Amygdala (tissue), 56 donors: Measurements from ENCODE around the gene CYP4F22.
A peak's percentile ranks its signal among the peaks of the same experiment; 100 is the strongest.
"Not testable (repeated sequence)": the region's sequence is repeated elsewhere in the genome, so short reads cannot be mapped to it uniquely, and the experiment has no call there.

Source experiments
- DNase-seq, 56 donors: peaks; one replicate each; lab custom pipeline; 2025; lab: John Stamatoyannopoulos, UW

The CYP4F22 gene

DNA sequence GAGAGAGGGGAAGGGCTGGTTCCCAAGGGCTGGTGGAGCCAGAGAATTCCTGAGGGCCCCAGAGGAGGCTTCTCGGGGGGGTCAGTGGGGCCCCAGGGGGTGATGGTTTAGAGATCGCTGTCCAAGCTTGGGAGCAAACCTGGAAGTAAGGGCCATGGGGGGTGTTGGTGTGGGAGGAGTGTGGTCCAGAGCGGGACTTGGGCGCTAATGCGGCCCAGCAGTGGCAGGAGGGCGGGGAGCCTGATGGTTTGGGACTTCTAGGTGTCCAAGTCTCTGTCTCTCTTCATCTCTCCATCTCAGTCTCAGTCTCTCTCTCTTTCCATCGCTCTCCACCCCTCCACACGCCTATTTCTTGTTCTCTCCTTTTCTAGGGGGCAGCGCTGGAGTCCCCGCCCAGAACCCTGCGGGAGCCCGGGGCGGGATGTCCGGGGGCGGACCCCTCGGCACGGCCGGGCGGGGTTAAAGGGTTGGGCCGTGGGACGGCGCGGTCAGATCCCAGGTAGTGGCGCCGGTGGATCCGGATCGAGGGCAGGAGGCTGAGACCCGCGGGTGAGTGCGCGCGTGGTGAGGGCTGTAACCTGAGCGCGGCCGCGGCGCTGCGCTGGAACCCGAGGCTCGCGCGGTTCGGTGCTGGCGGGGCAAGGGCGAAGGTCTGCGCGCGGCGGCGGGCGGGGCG is at the start of gene CYP4F22:
Gene CYP4F22, plus strand, starts transcription at position 491 of the 676 bp plus-strand sequence. CDS start 16,812 bp downstream, outside the sequence.
- DNase-seq: no peak

DNA sequence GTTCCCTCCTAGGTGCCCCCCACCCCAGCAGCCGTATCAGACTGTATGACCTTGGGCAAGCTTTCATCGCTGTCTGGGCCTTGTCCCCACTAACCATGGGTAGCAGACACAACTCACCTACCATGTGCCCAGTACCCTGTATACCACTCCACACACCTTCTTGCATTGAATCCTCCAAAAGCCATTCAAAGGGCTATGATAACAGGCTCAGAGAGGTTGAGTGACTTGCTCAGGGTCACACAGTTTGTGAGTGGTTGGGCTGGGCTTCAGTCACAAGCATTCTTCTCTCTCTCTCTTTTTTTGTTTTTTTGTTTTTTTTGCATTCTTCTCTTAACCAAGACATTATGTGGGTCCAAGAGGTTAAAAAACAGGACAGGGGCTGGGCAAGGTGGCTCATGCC is 46.6 kb upstream of the CYP4F22 start:
- no peak for DNase-seq

DNA sequence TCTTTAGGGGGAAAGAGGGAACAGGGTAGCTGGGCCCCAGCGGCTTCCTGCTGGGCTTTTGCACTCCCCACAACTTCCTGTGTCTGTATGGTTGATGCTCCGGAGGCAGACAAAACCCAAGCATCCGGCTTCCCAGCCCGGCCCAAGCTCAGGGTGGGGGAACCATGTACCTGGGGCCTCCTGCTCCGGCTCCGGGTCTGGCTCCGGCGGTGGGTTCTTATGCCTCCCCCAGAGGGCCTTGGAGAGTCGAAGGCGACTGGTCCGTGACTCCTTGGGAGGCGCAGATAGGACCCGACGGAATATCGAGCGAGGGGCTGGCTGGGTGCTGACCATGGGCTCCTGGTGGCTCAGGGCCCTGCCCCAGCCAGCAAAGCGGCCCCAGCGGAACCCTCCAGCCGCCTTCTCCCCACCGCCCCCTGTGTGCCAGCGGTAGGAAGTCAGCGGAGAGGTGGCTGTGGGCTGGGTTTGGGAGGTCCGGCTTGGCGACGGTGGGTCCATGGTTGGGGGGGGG is 44.4 kb upstream of the CYP4F22 start:
- DNase-seq: peak in 5 of 56 donors; percentile 6 to 26 (median 11)

DNA sequence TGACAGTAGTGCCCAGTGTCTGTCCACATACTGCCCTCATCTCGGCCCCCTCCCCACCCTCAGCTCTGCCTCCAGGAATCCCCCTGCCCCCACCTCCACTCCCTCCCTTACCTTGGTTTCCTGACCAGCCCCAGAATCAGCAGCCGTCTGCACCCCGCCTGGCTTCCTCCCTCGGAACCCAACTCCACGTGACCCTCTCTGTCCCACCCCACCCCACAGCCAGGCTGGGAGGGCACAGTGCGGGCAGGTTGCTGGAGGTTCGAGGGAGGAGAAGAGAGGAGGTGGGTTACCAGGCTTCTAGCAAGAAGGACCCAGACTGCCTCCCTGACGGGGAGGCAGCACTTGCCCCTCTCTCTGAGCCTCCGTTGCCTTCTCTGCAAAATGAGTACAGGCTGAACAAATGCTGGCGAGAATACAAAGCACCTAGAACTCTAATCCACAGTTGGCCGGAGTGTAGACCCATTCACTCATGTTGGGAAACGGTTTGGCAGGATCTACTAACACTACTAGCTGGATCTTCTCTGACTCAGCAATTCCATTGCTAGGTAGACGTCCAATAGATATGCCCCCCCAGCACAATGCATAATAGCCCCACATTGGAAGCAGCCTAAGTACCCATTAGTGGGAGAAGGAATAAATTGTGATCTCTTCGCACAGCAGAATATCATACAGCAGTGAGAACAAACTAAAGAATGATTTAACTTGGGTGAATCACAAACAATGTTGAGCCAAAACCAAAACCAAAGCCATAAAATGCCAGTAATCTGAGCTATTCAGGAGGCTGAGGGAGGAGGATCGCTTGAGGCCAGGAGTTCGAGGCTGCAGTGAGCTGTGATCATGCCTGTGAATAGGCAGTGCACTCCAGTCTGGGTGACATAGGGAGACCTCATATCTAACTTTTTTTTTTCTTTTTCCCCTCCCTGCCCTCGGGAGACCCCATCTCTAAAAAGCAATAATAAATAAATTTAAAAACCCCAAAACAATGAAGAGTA is 43.6 kb upstream of the CYP4F22 start, which contains the start of gene RASAL3:
Gene RASAL3, minus strand, starts transcription at position 151 of the 992 bp plus-strand sequence. CDS start 186 bp downstream, outside the sequence.
- peak in 2 of 56 donors; percentile 10 to 18 for DNase-seq

DNA sequence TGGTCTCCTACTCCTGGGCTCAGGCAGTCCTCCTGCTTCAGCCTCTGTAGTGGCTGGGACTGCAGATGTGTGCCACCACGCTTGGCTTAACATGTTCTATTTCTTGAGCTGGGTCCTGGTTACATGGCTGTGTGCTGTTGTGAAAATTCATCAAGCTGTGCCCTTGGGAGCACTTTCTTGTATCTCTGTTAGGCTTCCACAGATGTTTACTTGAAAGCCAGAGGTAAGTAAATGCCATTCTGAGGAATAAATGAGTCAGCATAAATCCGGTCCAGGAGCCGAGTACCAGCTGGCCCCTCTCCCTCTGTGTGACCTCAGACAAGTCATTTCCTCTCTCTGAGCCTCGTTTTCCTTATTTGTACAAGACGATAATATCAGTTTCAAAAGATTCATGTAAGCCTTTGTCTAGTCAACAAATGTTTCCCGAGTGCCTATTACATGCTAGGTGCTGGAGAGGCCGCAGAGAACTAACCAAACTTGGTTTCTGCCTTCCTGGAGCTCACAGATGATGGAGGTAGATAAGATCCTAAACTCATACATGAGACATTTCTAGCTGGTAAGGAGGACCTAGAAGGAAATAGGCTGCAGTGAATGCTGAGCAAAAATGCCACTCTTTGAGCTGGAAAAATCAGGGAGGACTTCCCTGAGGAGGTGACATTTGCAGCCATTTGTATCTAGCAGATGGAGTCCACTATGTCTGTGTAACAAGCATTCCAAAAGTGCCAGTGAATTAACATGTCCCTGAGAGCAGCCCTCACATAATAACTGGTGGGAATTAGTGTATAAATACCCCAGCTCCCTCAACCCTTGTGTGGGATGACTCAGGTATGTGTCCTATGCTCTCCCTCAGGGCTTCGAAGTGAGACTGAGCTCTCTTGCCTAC is 41.2 kb upstream of the CYP4F22 start:
- DNase-seq: no peak

DNA sequence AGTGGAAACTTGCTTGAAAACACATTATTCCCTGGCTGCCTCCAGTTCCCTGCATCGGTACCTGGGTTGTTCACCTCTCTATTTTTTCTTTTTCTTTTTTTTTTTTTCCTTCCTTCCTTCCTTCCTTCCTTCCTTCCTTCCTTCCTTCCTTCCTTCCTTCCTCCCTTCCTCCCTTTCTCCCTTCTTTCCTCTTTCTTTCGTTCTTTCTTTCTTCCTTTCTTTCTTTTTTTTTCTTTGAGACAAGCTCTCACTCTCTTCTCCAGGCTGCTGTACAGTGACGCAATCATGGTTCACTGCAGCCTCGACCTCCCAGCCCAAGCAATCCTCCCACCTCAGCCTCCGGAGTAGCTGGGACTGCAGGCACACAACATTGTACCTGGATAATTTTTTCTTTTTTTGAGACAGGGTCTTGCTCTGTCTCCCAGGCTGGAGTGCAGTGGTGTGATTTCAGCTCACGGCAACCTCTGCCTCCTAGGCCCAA is 40.6 kb upstream of the CYP4F22 start:
- DNase-seq: no peak

DNA sequence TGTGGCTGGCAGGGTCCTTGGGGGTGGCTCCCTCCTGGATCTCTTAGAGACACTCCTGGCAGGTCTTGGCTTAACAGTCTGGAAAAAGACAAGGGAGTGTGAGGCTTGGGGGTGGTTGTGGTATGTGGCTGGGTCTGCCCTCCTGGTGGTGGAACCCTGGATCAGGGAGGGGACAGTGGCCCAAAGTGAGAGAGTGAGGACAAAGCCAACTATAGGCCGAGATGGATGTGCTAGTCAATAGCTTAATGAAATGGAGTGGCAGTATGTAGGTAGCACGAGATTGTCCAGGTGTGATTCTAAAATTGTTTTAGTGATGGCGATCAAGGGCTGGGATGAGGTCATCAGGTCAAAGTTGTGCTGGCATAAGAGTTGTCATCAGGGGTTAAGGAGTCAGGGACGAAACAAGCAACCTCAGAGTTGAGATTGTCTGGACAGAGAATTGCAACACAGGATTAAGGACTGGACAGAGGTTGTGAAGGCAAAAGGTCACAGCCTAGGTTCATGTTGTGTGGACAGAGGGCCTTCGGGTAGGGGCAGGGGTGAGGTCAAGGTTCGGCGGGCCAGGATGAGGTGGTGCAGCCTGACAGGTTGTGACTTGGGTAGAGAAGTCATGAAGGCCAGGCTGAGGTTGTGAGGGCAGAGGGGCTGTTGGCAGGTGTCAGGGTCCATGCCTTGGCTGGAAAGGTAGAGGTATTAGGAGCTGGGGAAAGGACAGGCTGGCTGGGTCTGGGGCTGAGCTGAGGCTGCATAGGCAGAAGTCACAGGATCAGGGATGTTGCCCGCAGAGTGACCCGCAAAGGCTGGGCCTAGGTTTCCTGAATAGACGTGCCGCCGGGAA is 39.4 kb upstream of the CYP4F22 start:
- no peak for DNase-seq

DNA sequence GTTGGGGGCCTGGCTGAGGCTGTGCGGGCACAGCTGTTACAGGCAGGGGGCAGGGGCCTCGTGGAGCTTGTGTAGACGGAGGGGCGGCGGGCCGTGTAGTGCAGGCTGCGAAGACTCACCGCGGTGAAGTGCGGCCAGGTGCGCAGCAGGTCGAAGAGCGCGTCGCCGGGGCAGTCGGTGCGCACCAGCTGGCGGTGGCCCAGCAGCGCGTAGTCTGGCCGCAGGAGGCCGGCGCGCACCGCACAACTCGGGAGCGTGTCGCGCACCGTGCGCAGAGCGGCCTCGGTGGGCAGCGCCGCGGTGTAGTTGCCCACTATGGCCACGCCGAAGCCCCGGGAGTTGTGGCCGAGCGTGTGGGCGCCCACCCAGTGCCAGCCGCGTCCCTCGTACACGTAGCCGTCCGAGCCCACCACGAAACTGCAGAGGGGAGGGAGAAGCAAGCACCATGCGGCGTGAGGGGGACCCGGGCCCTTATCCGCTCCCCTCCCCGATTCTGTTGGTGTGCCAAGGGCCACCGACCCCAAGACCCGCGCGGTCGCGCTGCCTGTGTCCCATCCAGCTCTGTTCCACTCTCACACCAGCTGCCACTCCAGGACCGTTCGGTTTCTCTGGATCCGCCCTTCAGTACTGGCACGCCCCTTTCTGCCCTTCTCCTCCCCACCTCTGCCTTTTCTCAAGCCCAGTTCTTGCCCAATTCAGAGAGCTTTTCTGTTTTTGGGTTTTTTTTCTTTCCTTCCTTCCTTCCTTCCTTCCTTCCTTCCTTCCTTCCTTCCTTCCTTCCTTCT is 38.6 kb upstream of the CYP4F22 start:
- DNase-seq: no peak

DNA sequence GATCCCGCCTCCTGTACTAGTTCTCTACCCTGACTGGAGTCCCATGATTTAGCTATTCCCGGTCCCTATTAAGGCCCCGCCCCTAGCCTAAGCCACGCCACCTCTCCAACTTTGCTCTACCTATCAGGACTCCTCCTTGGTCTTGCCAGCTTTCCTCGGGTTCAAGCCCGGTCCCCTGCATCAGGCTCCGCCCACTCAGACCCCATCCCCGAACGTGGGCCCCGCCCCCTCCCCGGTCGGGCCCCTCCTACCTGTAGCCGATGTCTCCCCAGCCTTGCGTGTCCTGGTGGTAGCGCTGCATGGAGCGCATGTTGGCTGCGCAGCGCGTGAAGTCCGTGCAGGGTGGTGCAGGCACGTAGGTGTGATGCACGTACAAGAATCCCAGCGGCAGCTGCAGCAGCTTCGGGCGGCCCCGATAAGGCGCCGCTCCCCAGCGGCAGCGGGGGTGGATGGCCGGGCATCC is 36.7 kb upstream of the CYP4F22 start:
- no peak for DNase-seq

DNA sequence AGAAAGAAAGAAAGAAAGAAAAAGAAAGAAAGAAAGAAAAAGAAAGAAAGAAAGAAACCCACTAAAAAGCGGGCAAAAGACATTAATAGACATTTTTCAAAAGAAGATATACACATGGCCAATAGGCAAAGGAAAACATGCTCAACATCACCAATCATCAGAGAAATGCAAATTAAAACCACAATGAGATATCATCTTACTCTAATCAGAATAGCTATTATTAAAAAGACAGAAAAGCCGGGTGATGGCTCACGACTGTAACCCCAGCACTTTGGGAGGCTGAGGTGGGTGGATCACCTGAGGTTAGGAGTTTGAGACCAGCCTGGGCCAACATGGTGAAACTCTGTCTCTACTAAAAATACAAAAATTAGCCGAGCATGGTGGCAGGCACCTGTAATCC is 34.5 kb upstream of the CYP4F22 start:
- DNase-seq: not testable (repeated sequence)

DNA sequence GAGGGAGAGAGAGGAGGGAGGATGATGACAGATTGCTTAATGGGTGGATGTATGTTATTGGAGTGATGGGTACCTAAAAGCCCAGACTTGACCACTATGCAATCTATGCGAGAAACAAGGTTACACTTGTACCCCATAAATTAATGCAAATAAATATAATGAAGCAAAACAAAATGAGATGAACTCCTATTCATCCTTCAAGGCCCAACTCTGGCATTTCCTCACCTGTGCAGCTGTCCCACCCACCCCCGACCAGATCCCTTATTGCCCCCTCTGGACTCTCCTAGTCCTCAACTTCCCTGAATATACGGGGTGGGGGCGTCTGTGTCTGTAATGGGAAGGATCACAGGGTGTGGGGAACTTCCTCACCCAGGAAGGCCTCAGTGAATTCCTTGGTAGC is 33.2 kb upstream of the CYP4F22 start:
- no peak for DNase-seq

DNA sequence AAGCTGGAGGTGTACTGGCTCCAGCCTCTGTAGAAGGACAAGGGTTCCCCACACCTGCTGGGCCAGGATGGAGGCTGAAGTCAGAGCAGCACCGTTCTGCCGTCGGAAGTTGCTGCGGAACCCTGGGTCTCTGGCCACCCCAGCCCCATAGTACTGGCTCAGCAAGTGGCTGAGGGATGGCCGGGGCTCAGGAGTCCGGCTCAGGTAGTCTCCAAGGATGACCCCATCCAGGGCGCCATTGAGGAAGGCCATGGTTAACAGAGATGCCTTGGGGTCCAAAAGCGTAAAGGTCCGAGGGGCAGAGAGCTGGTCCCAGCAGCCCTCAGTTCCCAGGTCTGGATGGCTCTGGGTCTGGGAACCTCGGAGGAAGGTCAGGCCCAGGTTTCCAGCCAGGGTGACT is 32.7 kb upstream of the CYP4F22 start:
- DNase-seq: no peak

DNA sequence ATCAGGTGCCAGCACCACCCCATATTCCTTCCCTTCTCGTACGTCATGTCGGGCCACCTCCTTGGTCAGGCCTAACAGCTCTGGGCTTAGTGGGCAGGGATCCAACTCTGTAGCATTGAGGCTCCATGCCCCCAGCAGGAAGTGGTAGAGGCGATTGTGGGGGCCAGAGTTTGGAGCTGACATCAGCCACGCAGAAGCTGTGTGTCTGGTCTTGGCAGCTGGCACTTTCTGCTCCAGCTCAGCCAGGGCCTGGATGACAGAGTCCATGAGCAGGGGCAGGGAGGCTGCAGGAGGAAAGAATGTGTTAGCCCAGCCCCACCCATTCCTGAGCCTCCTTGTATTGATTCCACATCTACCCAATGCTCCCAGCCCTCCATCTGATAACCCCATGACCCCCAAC is 32.0 kb upstream of the CYP4F22 start:
- no peak for DNase-seq

DNA sequence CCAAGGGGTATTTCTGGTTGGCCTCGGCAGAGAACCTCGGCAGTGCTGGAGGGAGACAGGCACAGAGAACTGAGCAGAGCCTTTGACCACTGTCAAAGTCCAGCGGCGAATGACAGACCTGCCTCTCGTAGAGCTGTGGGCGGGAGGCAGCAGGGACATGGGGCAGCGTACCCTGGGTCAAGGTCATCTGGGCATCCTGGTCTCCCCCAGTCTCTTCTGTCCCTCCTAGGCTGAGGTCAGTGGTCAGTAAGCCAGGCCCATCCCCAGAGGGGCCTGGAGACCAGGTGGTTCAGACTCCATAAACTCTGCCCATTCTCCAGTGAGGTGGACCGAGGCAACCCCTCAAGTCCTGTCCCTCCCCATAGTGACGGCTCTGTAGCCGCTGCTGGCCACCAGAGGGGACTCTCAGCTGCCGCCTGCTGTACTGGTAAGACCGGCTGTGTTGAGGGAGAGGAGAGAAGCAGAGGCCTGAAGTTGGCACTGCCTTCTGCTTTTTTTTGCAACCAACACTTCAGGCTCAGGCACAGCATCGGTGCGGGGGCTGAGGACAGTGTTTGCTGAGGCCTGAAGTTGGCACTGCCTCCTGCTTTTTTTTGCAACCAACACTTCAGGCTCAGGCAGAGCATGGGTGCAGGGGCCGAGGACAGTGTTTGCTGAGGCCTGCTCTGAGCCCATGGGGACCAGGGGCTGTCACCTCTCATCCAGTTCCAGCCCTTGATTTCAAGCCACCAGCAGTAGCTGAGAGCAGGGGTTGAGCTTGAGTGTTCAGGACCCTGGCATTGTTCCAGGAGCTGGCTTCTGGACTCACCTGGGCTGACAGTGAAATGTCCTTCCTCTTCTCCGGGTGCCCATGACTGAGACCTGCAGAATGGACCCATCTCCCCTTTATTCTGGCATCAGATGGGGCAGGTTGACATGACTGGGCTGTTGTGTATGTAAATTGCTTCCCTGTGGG is 28.7 kb upstream of the CYP4F22 start, which contains the start of gene PGLYRP2:
Gene PGLYRP2, minus strand, starts transcription at position 111 of the 955 bp plus-strand sequence. CDS start 130 bp downstream, outside the sequence.
- DNase-seq: peak in 36 of 56 donors; percentile 1 to 68 (median 30)

DNA sequence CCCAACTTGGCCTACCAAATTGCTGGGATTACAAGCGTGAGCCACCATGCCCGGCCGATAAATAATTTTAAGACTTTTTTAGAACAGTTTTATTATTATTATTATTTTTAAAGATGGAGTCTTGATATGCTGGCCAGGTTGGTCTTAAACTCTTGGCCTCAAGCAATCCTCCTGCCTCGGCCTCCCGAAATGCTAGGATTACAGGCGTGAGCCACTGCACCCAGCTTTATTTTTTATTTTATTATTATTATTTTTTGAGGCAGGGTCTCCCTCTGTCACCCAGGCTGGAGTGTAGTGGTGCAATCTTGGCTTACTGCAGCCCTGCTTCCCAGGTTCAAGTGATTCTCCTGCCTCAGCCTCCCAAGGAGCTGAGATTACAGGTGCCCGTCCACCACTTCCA is 27.3 kb upstream of the CYP4F22 start:
- not testable (repeated sequence) for DNase-seq

DNA sequence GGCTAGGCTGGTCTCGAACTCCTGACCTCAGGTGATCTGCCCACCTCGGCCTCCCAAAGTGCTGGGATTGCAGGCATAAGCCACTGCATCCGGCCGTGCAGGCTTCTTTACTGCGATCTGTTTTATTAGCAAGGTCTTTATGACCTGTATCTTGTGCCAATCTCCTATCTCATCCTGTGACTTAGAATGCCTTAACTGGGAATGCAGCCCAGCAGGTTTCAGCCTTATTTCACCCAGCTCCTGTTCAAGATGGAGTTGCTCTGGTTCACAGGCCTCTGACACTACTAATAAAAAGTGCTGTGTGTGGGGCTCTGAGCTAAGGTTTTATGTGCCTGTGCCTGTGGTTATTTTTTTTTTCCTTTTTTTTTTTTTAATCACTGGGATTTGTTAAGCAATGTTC is 22.6 kb upstream of the CYP4F22 start:
- DNase-seq: not testable (repeated sequence)

DNA sequence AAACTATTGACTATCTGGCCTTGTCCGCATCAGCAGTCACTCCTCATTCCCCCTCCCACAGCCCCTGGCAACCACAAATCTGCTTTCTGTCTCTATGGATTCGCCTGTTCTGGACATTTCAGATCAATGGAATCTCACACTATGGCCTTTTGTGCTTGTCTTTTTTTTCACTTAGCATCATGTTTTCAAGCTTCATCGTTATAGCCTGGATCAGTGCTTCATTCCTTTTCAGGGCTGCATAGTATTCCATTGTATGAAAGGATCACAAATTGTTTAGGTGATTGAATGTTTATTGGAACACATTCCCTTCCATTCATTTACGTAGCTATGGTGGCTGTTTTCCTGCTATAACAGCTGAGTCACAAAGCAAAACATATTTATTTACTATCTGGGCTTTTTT is 21.3 kb upstream of the CYP4F22 start:
- no peak for DNase-seq
